Mucosa of rectum (tissue), 2 donors: ENCODE results near the gene ZFR2.
A peak's percentile ranks its signal among the peaks of the same experiment; 100 is the strongest.
"Not testable (repeated sequence)": the region's sequence is repeated elsewhere in the genome, so short reads cannot be mapped to it uniquely, and the experiment has no call there.

Experiments used
- H3K27ac ChIP-seq, 2 donors: one replicate each; pipeline ENCODE4 v1.7.0; 2013; ENCODE audit warnings: inconsistent platforms in 2 of 2, low read depth in 2 of 2, low read length in 2 of 2
- H3K27me3 ChIP-seq, 2 donors: one replicate each; pipeline ENCODE4 v1.7.0; 2013; ENCODE audit warnings: low read length in 2 of 2; ENCODE audit not compliant: control insufficient read depth in 2 of 2, insufficient read depth in 2 of 2
- H3K36me3 ChIP-seq, 2 donors: one replicate each; pipeline ENCODE4 v1.7.0; 2013; ENCODE audit warnings: low read length in 2 of 2; ENCODE audit not compliant: control insufficient read depth in 2 of 2, insufficient read depth in 2 of 2
- H3K4me1 ChIP-seq, 2 donors: one replicate each; pipeline ENCODE4 v1.7.0; 2013; ENCODE audit warnings: low read length in 2 of 2, mild to moderate bottlenecking in 1 of 2; ENCODE audit not compliant: control insufficient read depth in 2 of 2, insufficient read depth in 2 of 2
- H3K4me3 ChIP-seq, 2 donors: one replicate each; pipeline ENCODE4 v1.7.0; 2013; ENCODE audit warnings: low read length in 2 of 2
- H3K9ac ChIP-seq, 2 donors: one replicate each; pipeline ENCODE4 v1.7.0; 2013; ENCODE audit warnings: low read length in 2 of 2, low read depth in 1 of 2, mild to moderate bottlenecking in 1 of 2
- H3K9me3 ChIP-seq, 2 donors: one replicate each; pipeline ENCODE4 v1.7.0; 2013; ENCODE audit warnings: low read length in 2 of 2; ENCODE audit not compliant: control insufficient read depth in 2 of 2
- donor health status: healthy.
- donor health status: Normal muscosa, but diverticular disease.

Gene ZFR2

DNA sequence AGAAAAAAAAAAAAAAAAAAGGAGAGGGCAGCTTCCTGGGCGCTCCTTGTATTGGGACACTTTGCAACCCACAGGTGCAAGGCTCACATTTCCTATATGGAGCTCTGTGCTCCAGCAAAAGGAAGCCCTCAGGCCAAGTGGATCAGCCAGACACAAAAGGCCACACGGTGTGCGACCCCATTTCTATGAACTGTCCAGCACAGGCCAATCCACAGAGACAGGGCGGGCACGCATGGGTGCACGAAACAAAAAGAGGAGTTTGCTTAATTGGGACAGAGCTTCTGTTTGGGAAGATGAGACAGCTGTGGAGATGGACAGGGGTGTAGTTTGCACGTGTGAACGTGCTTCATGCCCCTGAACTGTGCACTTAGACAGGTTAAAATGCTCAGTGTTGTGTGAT lies 51.1 kb downstream of the ZFR2 start:
- H3K4me3 ChIP-seq: no peak overlapping the region
- no peaks in the 10 kb centered on the region for H3K9me3 ChIP-seq
- no peak overlapping the region for H3K9ac ChIP-seq
- no peak overlapping the region for H3K27ac ChIP-seq
- no peaks in the 10 kb centered on the region for H3K36me3 ChIP-seq
- H3K4me1 ChIP-seq: no peaks in the 10 kb centered on the region
- H3K27me3 ChIP-seq: no peaks in the 10 kb centered on the region

DNA sequence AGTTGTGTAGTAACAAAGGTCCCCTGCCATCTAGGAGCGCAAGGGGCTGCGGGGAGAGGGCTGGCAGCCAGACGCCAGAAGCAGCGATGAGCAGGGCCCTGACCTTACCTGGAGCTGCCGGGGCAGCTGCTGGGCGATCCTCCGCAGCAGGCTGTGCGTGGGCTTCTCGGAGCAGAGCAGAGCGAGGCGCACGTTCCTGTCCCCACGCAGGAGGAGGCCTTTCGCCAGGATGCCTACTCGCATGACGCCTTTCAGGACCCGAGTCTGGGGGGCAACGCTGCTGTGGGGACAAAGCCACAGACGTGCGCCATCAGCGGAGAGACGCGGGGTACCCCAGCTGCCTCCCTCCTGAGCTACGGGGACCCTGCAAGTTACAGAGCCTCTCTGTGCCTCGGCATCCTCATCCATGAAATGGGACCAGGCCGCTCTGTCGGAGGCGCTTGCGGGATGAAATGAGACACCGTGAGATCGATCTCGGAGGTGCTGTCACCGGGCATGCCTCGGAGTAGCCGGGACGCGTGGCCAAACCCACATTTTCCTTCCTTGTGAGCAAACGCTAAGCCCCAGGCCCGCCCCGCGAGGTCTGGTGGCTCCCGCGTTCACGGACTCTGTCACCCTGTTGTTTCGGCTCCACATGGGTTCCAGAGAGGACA lies 52.1 kb downstream of the ZFR2 start:
- no peaks in the 10 kb centered on the region for H3K27me3 ChIP-seq
- H3K4me3 ChIP-seq: no peak overlapping the region
- H3K36me3 ChIP-seq: no peaks in the 10 kb centered on the region
- H3K27ac ChIP-seq: no peak overlapping the region
- no peaks in the 10 kb centered on the region for H3K4me1 ChIP-seq
- H3K9me3 ChIP-seq: no peaks in the 10 kb centered on the region
- H3K9ac ChIP-seq: no peak overlapping the region

DNA sequence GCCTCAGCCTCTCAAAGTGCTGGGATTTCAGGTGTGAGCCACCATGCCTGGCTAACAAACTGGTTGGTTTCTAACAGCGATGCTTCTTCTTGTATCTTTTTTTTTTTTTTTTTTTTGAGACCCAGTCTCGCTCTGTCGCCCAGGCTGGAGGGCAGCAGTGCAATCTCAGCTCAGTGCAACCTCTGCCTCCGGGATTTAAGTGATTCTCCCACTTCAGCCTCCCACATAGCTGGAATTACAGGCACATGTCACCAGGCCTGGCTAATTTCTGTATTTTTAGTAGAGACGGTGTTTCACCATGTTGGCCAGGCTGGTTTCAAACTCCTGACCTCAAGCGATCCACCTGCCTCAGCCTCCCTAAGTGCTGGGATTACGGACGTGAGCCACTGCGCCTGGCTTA lies 52.7 kb downstream of the ZFR2 start:
- not testable (repeated sequence) for H3K4me3 ChIP-seq, H3K27ac ChIP-seq, H3K36me3 ChIP-seq, H3K27me3 ChIP-seq, H3K4me1 ChIP-seq, H3K9ac ChIP-seq, H3K9me3 ChIP-seq

DNA sequence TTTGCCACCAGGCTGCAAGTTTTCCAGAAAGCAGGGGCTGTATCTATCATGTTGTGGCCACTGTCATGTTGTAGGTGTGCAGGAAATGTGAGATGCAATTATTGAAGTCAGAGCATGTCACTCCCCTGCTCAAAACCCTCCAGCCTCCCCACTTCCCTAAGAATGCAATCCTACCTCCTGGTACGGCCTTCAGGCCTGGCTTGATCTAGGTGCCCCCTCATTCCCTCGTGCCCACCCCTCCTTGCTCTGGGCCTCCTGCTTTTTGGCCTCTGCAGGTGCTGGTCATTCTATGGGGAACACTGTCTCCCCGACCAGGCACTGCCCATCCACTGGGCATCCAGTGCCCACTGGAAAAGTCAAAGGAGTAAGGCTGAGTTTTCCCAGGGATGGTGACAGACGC lies 54.2 kb downstream of the ZFR2 start:
- Histone ChIP-seq H3K27me3 (no peaks in the 10 kb centered on the region), H3K4me3 (no peak overlapping the region), H3K4me1 (no peaks in the 10 kb centered on the region), H3K9ac (no peak overlapping the region), H3K36me3 (no peaks in the 10 kb centered on the region), H3K9me3 (no peaks in the 10 kb centered on the region), H3K27ac (no peak overlapping the region)

DNA sequence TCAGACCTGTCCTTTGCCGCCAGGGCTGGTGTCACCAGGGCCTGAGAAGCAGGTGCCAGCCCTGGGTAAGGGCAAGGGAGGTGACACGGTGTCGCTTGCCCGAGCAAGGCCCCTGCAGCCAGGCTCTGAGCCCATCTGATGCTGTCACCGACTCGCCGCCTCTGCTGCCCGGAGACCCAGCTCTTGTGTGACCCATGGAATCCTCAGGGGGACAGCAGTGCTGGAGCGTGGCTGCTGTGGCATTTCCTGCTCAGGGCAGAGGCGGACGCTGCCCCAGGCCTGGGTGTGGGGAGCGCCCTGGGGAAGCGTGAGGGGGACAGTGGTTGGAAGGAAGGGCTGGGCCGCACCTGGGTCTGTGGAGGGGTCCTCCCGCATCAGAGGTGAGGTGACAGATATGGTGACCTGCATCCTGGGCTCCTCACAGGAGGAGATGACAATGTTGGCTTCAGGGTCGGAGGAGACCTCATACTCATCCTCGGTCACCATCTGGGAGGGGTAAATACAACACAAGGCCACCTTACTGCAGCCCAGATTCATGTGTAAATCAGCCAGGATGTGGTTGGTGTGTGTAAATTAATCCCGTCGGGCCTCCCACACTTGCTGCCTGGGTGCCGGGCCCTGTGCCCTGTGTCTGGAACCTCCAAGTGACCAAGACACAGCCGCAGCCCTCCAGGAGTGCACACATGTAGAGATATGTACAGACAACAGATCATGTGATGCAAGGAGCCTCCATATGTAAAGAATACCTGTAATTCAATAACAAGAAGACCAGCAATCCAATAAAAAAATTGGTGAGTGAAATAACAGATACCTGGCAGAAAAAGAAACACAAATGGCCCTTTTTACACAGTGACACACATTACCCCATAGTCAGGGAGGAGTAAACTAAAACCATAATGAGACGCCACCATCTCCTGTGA lies 55.1 kb downstream of the ZFR2 start:
- Histone ChIP-seq H3K9me3 (no peaks in the 10 kb centered on the region), H3K27me3 (no peaks in the 10 kb centered on the region), H3K36me3 (no peaks in the 10 kb centered on the region), H3K27ac (peak overlapping the region in 1 of 2 donors; percentile 48), H3K9ac (no peak overlapping the region), H3K4me3 (no peak overlapping the region), H3K4me1 (no peaks in the 10 kb centered on the region)

DNA sequence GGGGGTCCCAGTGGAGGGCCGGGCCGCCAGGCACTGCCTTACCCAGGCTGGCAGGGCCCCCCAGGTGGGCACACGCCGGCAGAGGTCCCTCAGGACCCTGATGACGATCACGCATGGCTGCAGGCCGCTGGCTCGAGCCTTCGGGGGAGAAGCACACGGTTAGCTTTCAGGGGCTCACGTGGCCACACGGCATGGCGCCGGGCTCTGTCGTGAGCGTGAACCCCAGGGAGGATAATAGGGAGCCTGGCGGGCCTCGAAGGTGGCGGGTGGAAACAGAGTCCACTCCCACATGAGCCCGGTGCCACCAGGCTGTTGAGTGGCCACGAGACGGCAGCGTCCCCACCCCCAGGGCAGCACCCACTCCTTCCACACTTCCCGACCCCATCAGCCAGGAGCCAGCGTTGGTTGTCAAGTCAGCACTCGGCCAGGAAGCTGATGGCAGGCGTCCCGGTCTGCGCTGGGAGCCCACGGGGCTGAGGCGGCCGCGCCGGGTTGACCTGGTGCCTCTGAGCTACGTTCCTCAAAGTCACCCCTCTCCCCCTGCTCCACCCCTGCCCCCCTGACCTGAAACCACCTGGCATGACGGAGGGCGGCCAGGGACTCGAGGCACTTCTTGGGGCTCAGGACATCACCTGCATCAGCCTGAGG lies 58.0 kb downstream of the ZFR2 start:
- Histone ChIP-seq H3K4me3 (no peak overlapping the region), H3K36me3 (no peaks in the 10 kb centered on the region), H3K9ac (no peak overlapping the region), H3K27ac (no peak overlapping the region), H3K4me1 (no peaks in the 10 kb centered on the region), H3K27me3 (no peaks in the 10 kb centered on the region), H3K9me3 (no peaks in the 10 kb centered on the region)

DNA sequence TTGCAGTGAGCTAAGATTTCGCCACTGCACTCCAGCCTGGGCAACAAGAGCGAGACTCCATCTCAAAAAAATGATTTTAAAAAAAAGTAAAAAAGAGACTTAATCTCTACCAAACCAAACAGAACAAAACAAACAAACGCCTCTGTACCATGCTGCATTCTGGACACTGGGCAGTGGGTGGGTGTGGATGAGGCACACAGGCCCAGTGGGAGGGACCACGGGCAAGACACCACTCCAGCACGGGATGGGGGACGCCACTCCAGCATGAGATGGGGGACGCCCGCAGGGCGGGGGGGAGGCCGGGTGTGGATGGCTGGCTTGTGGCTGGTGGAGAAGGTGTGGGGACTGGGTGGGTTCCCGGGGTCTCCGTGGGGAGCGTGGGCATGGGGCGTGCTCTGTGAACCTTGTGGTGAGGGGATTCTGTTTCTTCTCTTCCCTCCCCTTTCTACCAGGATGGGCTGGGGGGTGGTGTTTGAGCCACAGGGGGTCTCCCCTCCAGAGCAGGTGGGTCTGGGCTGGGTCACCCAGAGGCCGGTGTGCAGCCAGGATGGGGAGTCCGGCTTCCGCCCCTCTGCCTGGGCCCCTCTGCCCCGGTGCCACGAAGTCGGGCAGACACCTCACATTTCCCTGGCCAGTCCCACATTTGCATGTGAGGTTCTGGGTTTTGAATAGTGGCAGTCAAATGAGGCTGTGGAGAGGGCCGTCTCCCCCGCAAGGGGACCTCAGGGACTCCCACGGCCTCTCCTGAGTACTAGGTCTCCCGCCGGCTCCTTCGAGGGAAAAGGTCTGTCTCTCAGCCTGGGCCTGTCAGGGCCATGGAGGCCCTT lies 58.7 kb downstream of the ZFR2 start:
- Histone ChIP-seq H3K27ac (no peak overlapping the region), H3K4me3 (no peak overlapping the region), H3K9ac (no peak overlapping the region), H3K27me3 (no peaks in the 10 kb centered on the region), H3K4me1 (no peaks in the 10 kb centered on the region), H3K9me3 (no peaks in the 10 kb centered on the region), H3K36me3 (no peaks in the 10 kb centered on the region)

DNA sequence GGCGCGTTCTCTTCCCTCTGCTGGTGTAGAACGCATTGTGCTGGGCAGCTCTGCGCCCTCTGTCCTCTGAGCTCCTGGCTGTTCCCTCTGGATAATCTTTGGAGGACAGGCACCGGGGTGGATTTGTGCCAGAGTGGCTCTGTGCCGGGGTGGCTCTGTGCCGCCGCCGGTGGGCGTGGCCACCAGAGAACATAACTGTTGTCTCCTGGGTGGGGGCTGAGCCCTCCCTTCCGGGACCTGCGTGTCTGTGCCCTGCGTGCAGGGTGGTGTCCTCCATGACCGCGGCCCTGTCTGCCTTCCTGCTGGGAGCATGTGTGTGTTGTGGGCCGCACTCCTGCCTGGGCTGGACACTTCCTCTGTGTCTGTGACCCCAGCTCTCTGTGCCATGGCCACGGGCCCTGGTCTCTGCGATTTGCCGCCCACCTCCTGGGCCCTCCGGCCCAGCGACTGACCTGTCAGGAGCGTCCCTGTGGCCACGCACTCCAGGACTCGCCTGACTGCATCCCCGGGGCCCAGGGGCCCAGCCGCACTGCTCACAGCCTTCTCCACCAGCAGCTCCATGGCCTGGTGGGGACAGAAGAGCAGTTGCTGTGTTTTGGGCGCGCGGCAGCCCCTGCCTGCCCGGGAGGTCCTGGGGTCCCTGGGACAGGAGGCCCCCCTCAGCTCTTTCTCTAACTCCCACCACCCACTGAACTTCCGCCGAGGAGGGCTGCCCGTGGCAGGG lies 60.3 kb downstream of the ZFR2 start:
- no peak overlapping the region for H3K27ac ChIP-seq
- no peaks in the 10 kb centered on the region for H3K4me1 ChIP-seq
- H3K4me3 ChIP-seq: no peak overlapping the region
- no peaks in the 10 kb centered on the region for H3K36me3 ChIP-seq
- H3K9me3 ChIP-seq: no peaks in the 10 kb centered on the region
- H3K9ac ChIP-seq: no peak overlapping the region
- no peaks in the 10 kb centered on the region for H3K27me3 ChIP-seq

DNA sequence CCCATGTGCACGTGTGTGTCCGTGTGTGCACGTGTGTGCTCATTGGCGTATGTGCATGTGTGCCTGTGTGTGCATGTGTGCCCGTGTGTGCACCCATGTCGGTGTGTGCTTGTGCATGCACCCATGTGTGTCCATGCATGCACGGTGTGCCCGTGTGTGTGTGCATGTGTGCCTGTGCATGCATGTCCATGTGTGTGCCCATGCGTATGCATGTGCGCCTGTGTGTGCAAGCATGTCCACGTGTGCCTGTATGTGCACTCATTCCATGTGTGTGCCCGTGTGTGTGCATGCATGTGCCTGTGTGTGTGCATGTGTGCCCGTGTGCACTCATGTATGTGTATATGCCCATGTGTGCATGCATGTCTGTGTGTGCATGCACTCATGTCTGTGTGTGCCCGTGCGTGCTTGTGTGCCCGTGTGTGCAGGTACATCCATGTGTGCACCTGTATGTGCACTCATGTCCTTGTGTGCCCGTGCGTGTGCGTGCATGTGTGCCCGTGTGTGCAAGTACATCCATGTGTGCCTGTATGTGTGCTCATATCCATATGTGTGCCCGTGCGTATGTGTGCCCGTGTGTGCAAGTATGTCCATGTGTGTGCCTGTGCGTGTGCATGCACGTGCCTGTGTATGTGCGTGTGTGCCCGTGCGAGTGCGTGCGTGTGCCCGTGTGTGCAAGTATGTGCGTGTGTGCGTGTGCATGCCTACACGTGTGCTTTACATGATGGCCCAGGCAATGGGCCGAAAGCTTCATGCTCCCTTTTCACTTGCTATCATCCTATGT lies 61.1 kb downstream of the ZFR2 start:
- Histone ChIP-seq H3K4me1 (no peaks in the 10 kb centered on the region), H3K27me3 (no peaks in the 10 kb centered on the region), H3K27ac (no peak overlapping the region), H3K4me3 (no peak overlapping the region), H3K9ac (no peak overlapping the region), H3K9me3 (no peaks in the 10 kb centered on the region), H3K36me3 (no peaks in the 10 kb centered on the region)
